ENCODE measurements around the gene FBXO40.

- no peak for TF ChIP-seq CTCF (IDR thresholded peaks at IDR 0.05; ENCODE audit: insufficient read depth, low read depth, low read length)
- no peak for TF ChIP-seq EZH2 (IDR thresholded peaks at IDR 0.05; ENCODE audit: insufficient read depth, low read length)
These were observed 26.5 kb downstream of the FBXO40 start for GRCh38 chr3:121619691-121620090.

All from astrocyte (in vitro differentiated cells and primary cell).